ENCODE data around the gene IRF9.

The IRF9 gene

GRCh38 chr14:24135834-24136683, 25.0 kb upstream of the IRF9 start, which contains the start of gene PSME1 (continued):
- TF ChIP-seq ZNF48 (tag by site-specific recombination; IDR thresholded peaks at IDR 0.05) (no peak), PATZ1 (tag by site-specific recombination; IDR thresholded peaks at IDR 0.05) (peak; percentile 87), PRDM4 (tag by site-specific recombination; IDR thresholded peaks at IDR 0.05) (peak; percentile 56; the same call in 1 of the 2 replicates), SETDB1 (IDR thresholded peaks at IDR 0.05; ENCODE audit: insufficient read length, low read length) (no peak), GLIS1 (tag by site-specific recombination; IDR thresholded peaks at IDR 0.05) (peak; percentile 55; the same call in 1 of the 2 replicates), KLF17 (tag by site-specific recombination; IDR thresholded peaks at IDR 0.05) (no peak), ZBTB26 (tag by site-specific recombination; optimal IDR thresholded peaks at IDR 0.05) (peak; percentile 58), REPIN1 (tag by site-specific recombination; IDR thresholded peaks at IDR 0.05; ENCODE audit: low read depth) (no peak), SP3 (tag by site-specific recombination; IDR thresholded peaks at IDR 0.05) (peak; percentile 98), OVOL3 (tag by site-specific recombination; IDR thresholded peaks at IDR 0.05) (no peak), SCRT2 (tag by site-specific recombination; IDR thresholded peaks at IDR 0.05) (peak; percentile 76), ZBTB7A (tag by site-specific recombination; IDR thresholded peaks at IDR 0.05; ENCODE audit: low read depth) (0 out of 2 replicates have a peak, but pooled peaks have one; percentile 14), SP2 (tag by site-specific recombination; IDR thresholded peaks at IDR 0.05) (peak; percentile 90), ZNF548 (tag by site-specific recombination; IDR thresholded peaks at IDR 0.05) (no peak), ZNF341 (tag by site-specific recombination; IDR thresholded peaks at IDR 0.05; ENCODE audit: low read depth) (peak; percentile 96), ZIC2 (tag by site-specific recombination; IDR thresholded peaks at IDR 0.05) (peak; percentile 51; the same call in 1 of the 2 replicates), ZBTB1 (tag by site-specific recombination; IDR thresholded peaks at IDR 0.05) (0 out of 2 replicates have a peak, but pooled peaks have one; percentile 7), ZNF560 (tag by site-specific recombination; IDR thresholded peaks at IDR 0.05; ENCODE audit: borderline replicate concordance) (no peak), ZFHX2 (tag by site-specific recombination; conservative IDR thresholded peaks at IDR 0.05) (peak; percentile 69), GLIS2 (tag by site-specific recombination; IDR thresholded peaks at IDR 0.05) (peak; percentile 80; the same call in 1 of the 2 replicates), KLF10 (tag by site-specific recombination; IDR thresholded peaks at IDR 0.05) (peak; percentile 89), KLF1 (tag by site-specific recombination; IDR thresholded peaks at IDR 0.05) (peak; percentile 76), YY1 (tag by site-specific recombination; IDR thresholded peaks at IDR 0.05) (0 out of 2 replicates have a peak, but pooled peaks have one; percentile 33), FEZF1 (tag by site-specific recombination; IDR thresholded peaks at IDR 0.05) (no peak), KLF9 (tag by site-specific recombination; IDR thresholded peaks at IDR 0.05; ENCODE audit: low read depth) (peak; percentile 93), ZNF561 (tag by site-specific recombination; IDR thresholded peaks at IDR 0.05; ENCODE audit: borderline replicate concordance) (peak; percentile 15; the same call in 1 of the 2 replicates), ZNF202 (tag by site-specific recombination; IDR thresholded peaks at IDR 0.05; ENCODE audit: borderline replicate concordance) (no peak), ZSCAN5A (tag by site-specific recombination; IDR thresholded peaks at IDR 0.05) (0 out of 2 replicates have a peak, but pooled peaks have one; percentile 12)
